Stimulated activated CD8-positive, alpha-beta memory T cell treated with anti-CD3 and anti-CD28 coated beads, Interleukin-12 subunit alpha, Interleukin-12 subunit beta, amount 100 ng/mL, for 24 hours (primary cell): Measurements from ENCODE around the gene DNAJB13.
"Not testable (repeated sequence)": the region's sequence is repeated elsewhere in the genome, so short reads cannot be mapped to it uniquely, and the experiment has no call there.

ENCODE experiments used
- DNase-seq: peaks from one replicate; pipeline ENCODE4 v3.0.0-alpha.2; 2020; ENCODE audit errors: extremely low read depth

Gene DNAJB13, protein sequence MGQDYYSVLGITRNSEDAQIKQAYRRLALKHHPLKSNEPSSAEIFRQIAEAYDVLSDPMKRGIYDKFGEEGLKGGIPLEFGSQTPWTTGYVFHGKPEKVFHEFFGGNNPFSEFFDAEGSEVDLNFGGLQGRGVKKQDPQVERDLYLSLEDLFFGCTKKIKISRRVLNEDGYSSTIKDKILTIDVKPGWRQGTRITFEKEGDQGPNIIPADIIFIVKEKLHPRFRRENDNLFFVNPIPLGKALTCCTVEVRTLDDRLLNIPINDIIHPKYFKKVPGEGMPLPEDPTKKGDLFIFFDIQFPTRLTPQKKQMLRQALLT

DNA sequence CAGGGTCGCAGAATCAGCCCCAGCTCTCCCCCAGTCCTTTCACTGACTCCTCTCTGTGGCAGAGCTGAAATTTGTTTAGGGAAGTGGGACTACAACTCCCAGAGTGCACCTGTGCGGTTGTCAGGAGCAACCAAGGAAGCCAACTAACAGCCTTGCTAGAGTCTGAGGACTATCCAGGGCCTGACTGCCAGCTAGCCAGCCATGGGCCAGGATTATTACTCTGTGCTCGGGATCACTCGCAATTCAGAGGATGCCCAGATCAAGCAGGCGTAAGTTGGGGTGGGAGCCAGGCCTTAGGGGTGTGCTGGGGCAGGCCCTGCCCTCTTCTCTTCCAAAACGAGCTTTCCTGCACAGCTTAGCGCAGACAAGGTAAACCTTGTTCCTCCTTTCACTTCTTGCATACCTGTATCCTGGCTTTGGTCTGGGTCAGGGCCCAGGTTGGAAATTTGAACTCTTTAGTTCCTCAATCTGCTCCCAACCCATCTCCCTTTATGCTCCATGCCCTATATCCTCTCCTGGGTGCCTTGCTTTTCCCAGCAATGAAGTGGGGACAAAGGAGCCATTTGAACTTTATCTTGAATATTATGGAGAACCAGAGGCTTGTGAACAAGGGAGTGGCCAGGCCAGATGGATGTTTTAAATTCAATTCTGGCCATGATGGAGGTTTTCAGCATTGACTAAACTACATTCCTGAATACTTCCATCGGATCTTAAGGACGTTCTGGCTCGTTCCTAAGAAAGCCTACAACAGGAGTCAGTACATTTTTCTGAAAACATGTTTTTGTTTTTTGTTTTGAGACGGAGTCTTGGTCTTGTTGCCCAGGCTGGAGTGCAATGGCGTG is at the start of gene DNAJB13:
TSS of gene DNAJB13 (plus strand) at position 158 of the 842 bp plus-strand sequence. CDS start at position 202, 44 bp downstream.
- no peak for DNase-seq

DNA sequence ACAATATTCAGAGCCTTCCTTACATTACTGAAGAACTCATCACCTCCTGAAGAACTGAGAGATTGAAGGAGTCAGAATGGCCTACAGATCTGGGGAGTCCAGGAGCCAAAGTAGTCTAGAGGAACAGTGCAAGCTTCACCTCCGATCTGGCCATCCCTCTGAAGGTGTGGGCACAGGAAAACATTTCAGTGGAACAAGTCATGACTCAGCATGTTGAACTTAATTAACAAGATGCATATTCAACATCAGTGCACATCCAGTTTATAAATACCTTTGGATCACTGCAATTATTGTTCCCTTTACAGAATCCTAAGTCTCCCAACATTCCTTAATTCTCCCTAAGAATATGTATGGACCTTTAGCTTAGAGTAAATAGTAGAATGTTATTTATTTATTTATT is 48.5 kb upstream of the DNAJB13 start:
- DNase-seq, result no peak

DNA sequence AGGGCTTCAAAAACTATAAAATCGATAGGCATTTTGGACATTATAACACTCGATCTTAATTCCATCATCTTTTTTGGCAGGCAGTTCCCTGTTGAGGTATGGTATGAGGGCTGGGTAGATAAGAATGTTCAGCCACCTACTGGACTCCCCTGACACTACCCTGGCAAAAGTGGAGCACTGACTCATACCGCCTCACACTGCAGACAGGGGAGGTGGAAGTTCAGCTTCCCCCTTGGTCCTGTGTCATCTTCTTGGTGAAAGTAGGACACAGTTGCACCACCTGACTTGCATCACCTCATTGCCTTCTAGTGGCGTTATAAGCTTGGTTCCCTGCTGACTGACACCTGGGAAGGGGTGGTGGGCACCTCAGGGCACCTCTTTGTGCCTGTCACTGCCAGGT is 43.6 kb upstream of the DNAJB13 start:
- no peak for DNase-seq

DNA sequence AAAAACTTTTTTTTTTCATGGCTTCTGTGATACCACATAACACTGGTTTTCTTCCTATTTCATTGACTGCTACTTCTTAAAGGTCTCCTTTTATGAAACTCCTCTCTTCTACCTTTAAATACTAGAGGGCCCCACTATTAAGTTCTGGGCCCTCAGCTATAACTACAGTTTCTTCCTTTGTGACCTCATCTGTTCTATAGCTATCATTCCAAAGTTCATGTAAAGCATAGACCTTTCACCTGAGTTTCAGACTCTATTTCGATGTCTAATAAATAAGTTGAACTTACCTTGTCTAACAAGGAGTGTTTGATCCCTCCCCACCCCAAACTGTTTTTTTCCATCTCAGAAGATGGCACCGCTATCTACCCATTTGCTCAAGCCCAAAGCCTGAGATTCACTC is 38.8 kb upstream of the DNAJB13 start:
- DNase-seq, result no peak

DNA sequence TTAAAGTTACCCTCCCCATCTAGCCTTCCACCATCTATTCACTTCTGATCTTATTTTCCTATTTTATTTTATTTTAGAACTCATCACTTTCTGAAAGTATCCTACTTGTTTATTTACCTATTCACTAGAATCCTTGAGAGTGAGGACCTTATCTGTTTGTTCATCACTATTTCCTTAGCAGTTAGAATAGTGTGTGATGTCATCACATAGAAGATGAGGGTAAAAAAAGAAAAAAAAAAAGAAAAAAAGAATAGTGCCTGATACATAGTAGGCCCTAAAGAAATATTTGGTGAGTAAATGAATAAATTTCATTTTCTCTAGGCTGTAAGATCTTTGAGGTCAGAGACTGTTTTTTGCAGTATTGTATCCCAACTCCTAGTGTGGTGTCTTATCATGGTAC is 37.4 kb upstream of the DNAJB13 start:
- DNase-seq, result no peak

DNA sequence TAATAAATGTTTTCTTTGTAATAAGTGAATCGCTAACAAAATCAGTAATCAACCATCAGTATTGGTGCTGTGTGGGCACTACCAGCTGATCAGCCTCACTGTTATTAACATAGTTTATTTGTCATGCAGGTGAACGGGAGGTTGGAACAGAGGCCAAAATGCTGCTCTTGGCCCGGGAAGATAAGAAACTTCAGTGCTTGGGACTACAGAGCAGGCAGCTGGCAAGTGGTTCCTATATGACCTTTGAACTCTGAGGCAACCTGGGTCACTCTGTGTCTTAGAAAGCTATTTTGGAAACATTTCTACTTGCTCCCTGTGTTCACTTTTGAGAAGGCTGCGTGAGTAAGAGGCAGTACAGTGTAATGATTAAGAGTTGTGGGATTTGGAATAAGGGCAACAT is 36.5 kb upstream of the DNAJB13 start:
- no peak for DNase-seq

DNA sequence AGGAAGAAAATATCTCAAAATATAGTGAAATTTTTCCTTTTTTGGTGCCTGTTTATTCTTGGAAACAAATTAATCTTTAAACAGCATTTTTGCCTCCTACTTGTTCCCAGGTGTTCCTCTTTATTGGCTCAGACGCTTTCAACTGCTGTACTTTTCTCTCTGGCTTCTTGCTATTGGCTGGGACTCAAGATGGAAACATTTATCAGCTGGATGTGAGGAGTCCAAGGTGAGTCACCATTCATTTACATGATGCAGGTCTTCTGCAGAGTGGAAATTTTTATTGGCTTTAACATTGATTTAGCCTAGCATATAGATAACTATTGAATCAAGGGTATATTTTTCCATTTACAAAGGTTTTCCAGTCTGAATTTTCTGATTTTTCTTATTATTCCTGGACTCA is 34.4 kb upstream of the DNAJB13 start:
- DNase-seq, result no peak

DNA sequence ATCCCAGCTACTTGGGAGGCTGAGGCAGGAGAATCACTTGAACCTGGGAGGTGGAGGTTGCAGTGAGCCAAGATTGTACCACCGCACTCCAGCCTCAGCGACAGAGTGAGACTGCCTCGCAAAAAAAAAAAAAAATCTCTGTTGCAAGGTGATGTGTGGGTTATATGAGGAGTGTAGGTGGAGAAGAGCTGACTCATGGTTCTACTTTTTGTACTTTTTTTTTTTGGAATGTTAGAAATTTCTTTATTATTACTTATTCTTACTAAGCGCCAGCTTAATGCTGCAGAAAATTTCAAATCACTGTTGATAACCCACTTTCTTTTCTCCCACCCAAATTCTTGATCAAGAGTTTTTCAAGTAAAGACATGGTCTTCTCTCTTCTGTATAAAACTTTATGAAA is 29.6 kb upstream of the DNAJB13 start:
- DNase-seq, result no peak

DNA sequence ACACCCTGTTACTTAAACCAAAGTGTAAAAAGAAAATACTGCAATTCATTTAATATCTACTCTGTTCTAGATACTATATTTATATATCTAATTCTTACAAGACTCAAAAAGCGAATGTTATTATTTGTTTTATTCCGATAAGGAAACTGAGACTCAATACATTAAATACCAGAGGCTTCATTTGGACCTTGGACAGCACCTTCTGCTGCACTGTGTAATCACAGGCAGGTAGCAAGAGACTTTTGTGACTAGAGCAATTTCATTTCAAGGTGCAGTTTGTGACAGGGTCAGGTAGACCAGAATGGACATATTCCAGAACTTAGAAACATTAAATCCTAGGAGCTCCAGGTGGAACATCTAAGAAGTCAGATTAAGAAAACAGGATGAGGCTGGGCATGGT is 21.4 kb upstream of the DNAJB13 start:
- no peak for DNase-seq

DNA sequence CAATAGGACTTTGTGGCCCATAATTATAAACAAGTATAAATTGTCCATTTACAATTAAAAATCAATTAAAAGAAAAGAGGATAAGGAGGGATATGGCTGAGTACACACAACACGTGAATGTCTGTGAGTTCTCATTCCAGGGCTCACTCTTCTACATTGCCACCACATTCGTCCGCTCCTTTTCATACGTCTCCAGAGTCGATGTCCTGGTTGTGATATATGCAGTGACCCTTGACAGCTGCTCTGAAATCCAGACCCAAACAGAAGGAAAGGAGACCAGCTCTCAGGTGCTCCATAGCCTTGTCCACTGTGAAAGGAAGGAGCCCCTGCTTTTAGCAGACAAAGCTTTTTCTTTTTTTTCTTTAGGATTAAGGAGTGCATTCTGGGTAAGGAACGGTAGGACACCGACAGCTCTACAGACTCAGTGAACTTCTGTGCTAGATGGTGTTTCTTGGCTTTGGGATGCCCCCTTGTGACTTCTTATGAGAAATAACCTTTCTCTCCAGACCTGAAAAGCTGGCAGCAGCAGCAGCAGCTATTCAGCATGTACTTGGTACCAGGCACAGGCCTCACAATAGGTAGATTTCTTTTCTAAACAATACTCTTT is 19.7 kb upstream of the DNAJB13 start:
- DNase-seq, result no peak

DNA sequence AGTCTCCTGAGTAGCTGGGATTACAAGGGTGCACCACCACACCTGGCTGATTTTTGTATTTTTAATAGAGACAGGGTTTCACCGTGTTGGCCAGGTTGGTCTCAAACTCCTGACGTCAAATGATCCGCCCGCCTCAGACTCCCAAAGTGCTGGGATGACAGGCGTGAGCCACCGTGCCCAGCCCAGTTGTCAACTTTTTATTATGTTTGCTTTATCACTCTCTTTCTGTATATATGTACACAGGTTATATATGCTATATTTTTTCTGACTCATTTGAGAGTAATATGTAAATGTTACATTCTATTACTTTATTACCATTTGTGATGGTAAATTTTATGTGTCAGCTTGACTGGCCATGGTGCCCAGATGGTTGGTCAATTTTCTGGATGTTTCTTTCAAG is 18.9 kb upstream of the DNAJB13 start:
- DNase-seq, result no peak

DNA sequence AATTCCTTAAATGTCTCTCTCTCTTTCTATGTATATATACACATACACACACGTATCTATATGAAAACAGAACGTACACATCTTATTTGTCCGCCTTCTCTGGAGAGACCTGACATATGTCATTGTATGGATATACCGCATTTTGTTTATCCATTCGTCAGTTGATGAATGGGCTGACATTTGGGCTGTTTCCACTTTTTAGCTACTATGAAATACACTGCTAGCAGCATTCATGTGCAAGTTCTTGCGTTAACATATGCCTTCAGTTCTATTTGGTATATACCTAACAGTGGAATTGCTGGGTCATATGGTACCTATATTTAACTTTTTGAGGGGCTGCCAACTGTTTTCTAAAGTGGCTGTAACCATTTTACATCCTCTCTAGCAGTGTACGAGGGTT is 18.0 kb upstream of the DNAJB13 start:
- DNase-seq, result no peak

DNA sequence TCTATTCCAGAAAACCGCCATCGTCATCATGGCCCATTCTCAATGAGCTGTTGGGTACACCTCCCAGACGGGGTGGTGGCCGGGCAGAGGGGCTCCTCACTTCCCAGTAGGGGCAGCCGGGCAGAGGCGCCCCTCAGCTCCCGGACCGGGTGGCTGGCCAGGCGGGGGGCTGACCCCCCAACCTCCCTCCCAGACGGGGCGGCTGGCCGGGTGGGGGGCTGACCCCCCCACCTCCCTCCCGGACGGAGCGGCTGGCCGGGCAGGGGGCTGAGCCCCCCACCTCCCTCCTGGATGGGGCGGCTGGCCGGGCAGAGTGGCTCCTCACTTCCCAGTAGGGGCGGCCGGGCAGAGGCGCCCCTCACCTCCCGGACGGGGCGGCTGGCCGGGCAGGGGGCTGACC is 14.8 kb upstream of the DNAJB13 start:
- not testable (repeated sequence) for DNase-seq

DNA sequence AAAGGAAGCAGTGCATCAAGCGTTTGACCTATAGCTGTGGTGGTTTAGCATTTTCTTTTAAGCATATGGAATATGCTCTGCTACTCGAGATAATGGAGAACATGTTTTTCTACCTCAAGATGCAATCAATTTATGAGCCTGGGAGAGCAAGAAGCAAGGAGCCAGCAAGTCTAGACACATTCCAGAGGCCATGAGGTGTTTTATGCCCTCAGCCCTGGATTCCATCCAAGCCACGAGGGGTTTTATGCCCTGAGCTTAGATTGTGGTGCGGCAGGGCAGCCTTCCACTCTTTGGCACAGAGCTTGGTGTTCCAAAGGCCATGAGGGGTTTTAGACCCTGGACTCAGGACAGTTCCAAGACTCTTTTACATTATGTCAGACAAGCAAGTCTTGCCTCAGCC is 11.7 kb upstream of the DNAJB13 start:
- no peak for DNase-seq

DNA sequence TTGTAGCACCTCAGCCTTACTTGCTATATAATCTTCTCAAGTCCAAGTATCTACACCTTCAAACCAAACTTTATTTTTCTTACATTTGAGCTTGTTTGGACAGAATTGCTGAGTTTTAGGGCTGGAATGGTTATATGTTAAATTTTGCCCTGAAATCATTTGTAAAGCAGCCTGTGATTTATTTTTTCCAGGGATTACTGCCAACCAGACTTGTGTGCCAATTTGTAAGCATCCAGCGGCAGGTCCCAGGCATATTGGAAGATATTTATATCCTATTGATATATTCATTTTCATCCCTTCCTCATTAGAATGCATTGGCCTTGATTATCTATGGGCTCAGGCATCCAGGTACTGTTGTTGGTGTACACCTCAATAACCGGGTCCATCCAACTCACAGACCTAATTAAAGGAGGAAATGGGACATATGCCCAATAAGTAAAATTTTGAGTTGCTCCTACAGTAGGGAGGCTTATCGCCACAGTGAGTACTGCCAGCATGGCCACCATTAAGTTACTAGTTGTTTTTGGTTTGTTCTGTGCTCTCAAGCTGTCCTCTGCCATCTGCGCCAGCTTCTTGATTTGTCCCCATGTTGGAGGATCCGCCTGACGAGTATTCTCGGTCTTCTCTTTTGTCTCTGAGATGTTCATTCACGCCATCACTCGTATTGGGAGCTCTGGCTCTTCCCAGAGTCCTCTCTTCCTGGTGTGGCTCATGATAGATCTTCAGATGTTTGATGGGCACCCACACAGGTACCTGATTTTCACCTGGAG is 9.8 kb upstream of the DNAJB13 start:
- DNase-seq, result no peak

DNA sequence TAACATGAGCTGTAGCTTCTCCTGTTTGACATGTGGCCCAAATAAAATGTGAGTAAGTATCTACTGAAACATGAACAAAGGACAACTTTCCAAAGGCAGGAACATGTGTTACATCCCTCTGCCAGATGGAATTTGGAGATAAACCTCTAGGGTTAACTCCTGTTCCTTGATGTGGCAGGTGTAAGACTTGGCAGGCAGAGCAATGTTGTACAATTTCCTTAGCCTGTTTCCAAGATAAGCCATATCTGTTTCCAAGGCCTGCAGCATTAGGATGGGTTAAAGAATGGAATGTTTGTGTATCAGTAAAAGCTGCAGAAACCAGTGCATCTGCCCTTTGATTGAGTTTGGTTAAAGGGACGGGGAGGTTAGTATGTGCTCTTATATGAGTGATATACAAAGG is 8.8 kb upstream of the DNAJB13 start:
- no peak for DNase-seq

DNA sequence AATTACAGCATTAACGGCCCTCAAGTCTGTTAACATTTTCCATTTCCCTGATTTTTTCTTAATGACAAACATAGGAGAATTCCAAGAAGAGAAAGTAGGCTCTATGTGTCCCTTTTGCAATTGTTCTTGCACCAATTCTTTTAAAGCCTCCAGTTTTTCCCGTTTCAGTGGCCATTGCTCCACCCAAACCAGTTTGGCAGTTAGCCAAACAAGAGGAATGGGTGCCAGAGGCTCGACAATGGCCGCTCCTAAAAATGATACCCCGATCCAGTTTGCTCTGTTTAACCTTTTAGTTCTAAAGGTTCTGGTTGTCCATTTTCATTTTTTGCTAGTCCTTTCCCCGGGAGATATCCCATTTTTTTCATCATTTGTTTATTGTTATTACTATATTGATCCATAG is 6.7 kb upstream of the DNAJB13 start:
- no peak for DNase-seq

DNA sequence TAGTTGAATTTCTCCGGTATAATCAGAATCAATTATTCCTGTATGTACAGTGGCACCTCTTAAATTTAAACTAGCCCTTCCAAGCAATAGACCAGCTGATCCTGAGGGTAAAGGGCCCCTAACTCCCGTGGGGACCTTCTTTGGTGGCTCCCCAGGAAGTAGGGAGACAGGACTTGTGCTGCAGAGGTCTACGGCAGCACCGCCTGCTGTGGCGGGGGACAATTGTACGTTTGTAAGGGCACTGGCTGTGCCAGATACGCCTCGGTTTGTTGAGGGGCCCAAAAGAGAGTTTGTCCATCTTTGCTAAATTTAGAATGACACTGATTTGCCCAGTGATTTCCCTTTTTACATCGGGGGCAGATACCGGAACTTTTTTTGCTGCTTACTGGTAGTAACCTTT is 5.9 kb upstream of the DNAJB13 start:
- no peak for DNase-seq

DNA sequence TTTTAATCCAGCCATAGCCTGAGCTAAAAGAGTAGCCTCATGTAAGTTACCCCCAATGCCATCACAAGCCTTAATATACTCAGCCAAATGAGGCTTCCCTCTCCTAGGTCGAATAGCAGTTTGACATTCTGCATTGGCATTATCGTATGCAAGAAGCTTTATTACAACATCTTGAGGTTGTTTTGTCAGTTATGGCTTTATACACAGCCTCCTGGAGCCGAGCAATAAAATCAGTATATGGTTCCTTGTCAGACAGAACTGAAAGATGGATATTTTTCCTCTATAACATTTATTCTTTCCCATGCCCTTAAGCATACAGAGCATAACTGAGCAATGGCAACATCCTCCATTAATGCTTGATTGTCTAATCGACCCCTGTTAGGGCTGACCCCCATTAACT is 5.4 kb upstream of the DNAJB13 start:
- DNase-seq, result no peak

DNA sequence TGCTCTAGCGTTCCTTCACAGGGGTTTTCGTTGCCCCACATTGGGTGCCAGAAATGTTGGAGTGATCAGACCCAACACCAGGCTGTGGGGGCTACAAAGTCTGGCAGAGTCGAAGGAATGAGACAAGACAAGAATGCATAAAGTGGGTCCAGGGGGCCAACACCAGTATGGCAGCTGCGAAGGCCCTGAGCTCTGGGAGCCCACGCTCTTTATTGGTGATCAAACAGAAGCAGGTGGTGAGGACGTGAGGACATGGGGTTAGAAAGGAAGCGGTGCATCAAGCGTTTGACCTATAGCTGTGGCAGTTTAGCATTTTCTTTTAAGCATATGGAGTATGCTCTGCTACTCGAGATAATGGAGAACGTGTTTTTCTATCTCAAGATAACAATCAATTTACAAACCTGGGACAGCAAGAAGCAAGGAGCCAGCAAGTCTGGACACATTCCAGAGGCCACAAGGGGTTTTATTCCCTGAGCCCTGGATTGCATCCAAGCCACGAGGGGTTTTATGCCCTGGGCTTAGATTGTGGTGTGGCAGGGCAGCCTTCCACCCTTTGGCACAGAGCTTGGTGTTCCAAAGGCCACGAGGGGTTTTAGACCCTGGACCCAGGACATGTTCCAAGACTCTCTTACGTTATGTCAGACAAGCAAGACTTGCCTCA is 3.9 kb upstream of the DNAJB13 start:
- no peak for DNase-seq

DNA sequence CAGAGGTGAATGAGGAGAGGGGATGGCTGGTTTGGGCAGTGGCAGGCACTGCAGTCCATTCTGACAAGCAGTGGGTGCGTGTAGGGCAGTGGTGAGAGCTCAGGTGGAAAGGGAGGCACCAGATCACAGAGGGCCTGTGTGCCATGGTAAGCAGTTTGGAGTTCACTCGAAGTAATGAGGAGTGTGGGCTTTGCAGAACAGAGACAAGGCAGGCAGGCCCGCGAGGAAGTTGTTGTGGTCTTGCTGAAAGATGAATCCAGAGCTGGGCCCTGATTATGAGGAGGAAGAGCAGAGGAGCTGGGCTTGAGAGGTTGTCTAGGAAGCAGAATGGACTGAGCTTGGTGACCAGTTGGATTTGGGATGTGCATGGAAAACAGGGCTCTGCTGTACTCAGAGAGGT is 1.6 kb upstream of the DNAJB13 start:
- DNase-seq, result no peak

DNA sequence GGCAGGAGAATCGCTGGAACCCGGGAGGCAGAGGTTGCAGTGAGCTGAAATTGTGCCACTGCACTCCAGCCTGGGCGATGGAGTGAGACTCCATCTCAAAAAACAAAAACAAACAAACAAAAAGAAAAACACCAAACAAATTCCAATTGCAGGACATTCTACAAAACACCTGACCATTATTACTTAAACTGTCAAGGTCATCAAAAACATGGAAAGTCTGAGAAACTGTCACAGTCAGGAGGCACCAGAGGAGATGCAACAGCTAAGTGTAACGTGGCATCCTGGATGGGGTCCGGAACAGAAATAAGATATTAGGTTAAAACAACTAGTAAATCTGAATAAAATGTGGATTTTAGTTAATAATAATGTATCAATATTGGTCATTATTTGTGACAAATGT is 914 bp upstream of the DNAJB13 start:
- DNase-seq, result no peak
